GM12878 (cell line): ENCODE data around the gene NFE2L2. TPM values are rescaled to one million over a fixed set of nuclear protein-coding genes. Genes with fewer than 3 reads are reported as not detected.

Experiments
- ATAC-seq: fragments of 200-7000 bp; cut with Tn5 transposase; 3 replicates; pipeline ENCODE4 v1.9.1; 2020; ENCODE audit warnings: mild to moderate bottlenecking, moderate library complexity
- BruUV-seq: library from RNA; stranded (reverse); fragments of 400-500 nt; replicated peaks from 2 replicates; lab custom pipeline; 2021; lab: Mats Ljungman, UMichigan
- CTCF ChIA-PET: fragments of 300-600 bp; sonication (Branson Sonifier 250); formaldehyde crosslinking; extraction: SDS; loops from one replicate; lab custom pipeline; 2021; ENCODE audit warnings: inconsistent platforms; lab: Yijun Ruan, JAX
- POLR2A ChIA-PET: fragments of 350-600 bp; formaldehyde crosslinking; extraction: SDS; loops from one replicate; lab custom pipeline; 2021; ENCODE audit warnings: inconsistent platforms; lab: Charles Lee
- RAD21 ChIA-PET: fragments of 300-600 bp; sonication (Branson Sonifier 250); formaldehyde crosslinking; loops from one replicate; lab custom pipeline; 2023; ENCODE audit warnings: antibody characterized with exemption; ENCODE audit not compliant: unreplicated experiment; lab: Charles Lee
- SMC1A ChIA-PET: fragments of 300-600 bp; sonication (Branson Sonifier 250); formaldehyde crosslinking; loops from one replicate; lab custom pipeline; 2023; ENCODE audit not compliant: unreplicated experiment, uncharacterized antibody; lab: Charles Lee
- DNase-seq: peaks from one replicate; pipeline ENCODE4 v3.0.0-alpha.2; 2011; ENCODE audit warnings: low read depth, low spot score
- FAIRE-seq: peaks from 3 replicates; lab custom pipeline; 2011; peaks lifted over from hg19 to GRCh38; lab: Jason Lieb, UNC
- H2AFZ ChIP-seq: 2 replicates; pipeline ENCODE4 v1.6.0; 2011; ENCODE audit warnings: low read depth, low read length, control low read depth; ENCODE audit not compliant: control insufficient read depth
- H3K27ac ChIP-seq: 2 replicates; pipeline ENCODE4 v1.5.1; 2011; ENCODE audit warnings: control low read depth; ENCODE audit not compliant: control insufficient read depth, insufficient read depth
- H3K27me3 ChIP-seq, 2 experiments: replicated peaks in 1 of 2; 2 replicates each; pipeline versions ENCODE4 v1.6.0 to v1.6.1; 2011; ENCODE audit warnings: low read length in 1 of 2; ENCODE audit not compliant: control insufficient read depth in 2 of 2, insufficient read depth in 2 of 2
- H3K36me3 ChIP-seq, 2 experiments: 2 replicates each; pipeline ENCODE4 v1.5.1; 2011; ENCODE audit warnings: low read length in 1 of 2; ENCODE audit not compliant: control insufficient read depth in 2 of 2, insufficient read depth in 2 of 2
- H3K4me1 ChIP-seq: 2 replicates; pipeline ENCODE4 v1.6.1; 2011; ENCODE audit warnings: mild to moderate bottlenecking, low read length, moderate library complexity, mixed read lengths; ENCODE audit not compliant: control insufficient read depth, insufficient read depth
- H3K4me2 ChIP-seq: 2 replicates; pipeline ENCODE4 v1.6.0; 2011; ENCODE audit warnings: control low read depth; ENCODE audit not compliant: control insufficient read depth, insufficient read depth
- H3K4me3 ChIP-seq: fragments of 200-600 bp; sonication (generic); 2 replicates; pipeline ENCODE4 v1.5.1; 2016
- H3K79me2 ChIP-seq: 2 replicates; pipeline ENCODE4 v1.6.0; 2011; ENCODE audit warnings: low read length; ENCODE audit not compliant: control insufficient read depth, insufficient read depth
- H3K9ac ChIP-seq: 2 replicates; pipeline ENCODE4 v1.8.0; 2011; ENCODE audit warnings: low read length, control low read depth, mixed read lengths; ENCODE audit not compliant: control insufficient read depth, insufficient read depth
- H3K9me3 ChIP-seq: replicated peaks from 3 replicates; pipeline ENCODE4 v1.5.1; 2011; ENCODE audit warnings: mild to moderate bottlenecking, low read length; ENCODE audit not compliant: control insufficient read depth, insufficient read depth
- H4K20me1 ChIP-seq: 2 replicates; pipeline ENCODE4 v1.6.0; 2011; ENCODE audit not compliant: control insufficient read depth, insufficient read depth
- DPF2 ChIP-seq: fragments of 450-650 bp; IDR thresholded peaks from 2 replicates; pipeline ENCODE4 v1.6.1; 2017; ENCODE audit warnings: mild to moderate bottlenecking
- IKZF2 ChIP-seq, 2 experiments: fragments of 450-650 bp; IDR thresholded peaks; 2 replicates each; pipeline ENCODE4 v1.6.1; 2017; ENCODE audit warnings: mild to moderate bottlenecking in 2 of 2, moderate library complexity in 2 of 2
- JUNB ChIP-seq: IDR thresholded peaks from 2 replicates; pipeline ENCODE4 v1.6.1; 2016; ENCODE audit warnings: antibody characterized with exemption, mild to moderate bottlenecking
- MTA2 ChIP-seq: fragments of 450-650 bp; IDR thresholded peaks from 2 replicates; pipeline ENCODE4 v1.6.1; 2016; ENCODE audit warnings: low read depth, mild to moderate bottlenecking, moderate library complexity
- MXI1 ChIP-seq: fragments of 150-350 bp; IDR thresholded peaks from 2 replicates; pipeline ENCODE4 v1.6.1; 2011; ENCODE audit warnings: low read depth, mild to moderate bottlenecking, inconsistent platforms, low read length, improper control_type of control experiment
- NFYA ChIP-seq: IDR thresholded peaks from 2 replicates; pipeline ENCODE4 v1.6.1; 2011; ENCODE audit warnings: low read depth, mild to moderate bottlenecking, low read length, improper control_type of control experiment, borderline replicate concordance
- NFYB ChIP-seq: IDR thresholded peaks from 2 replicates; pipeline ENCODE4 v1.6.1; 2011; ENCODE audit warnings: low read depth, mild to moderate bottlenecking, low read length, improper control_type of control experiment, moderate library complexity; ENCODE audit not compliant: insufficient read depth
- NKRF ChIP-seq: fragments of 450-650 bp; conservative IDR thresholded peaks from 2 replicates; pipeline ENCODE4 v1.6.1; 2017; ENCODE audit warnings: mild to moderate bottlenecking, moderate library complexity
- PML ChIP-seq: IDR thresholded peaks from 2 replicates; pipeline ENCODE4 v1.6.1; 2012; ENCODE audit warnings: low read length, inconsistent platforms
- STAT1 ChIP-seq: fragments of 450-650 bp; conservative IDR thresholded peaks from 2 replicates; pipeline ENCODE4 v1.6.1; 2014; ENCODE audit warnings: antibody characterized with exemption, mild to moderate bottlenecking
- TAF1 ChIP-seq: IDR thresholded peaks from 2 replicates; pipeline ENCODE4 v1.6.1; 2011; ENCODE audit warnings: mild to moderate bottlenecking, low read depth, low read length, borderline replicate concordance
- TCF3 ChIP-seq: IDR thresholded peaks from 2 replicates; pipeline ENCODE4 v1.6.1; 2012; ENCODE audit warnings: low read depth, mild to moderate bottlenecking, low read length, borderline replicate concordance; ENCODE audit not compliant: insufficient read depth
- WGBS: methylation state at CpG from one replicate; pipeline ENCODE4 v1.1.6; 2016; ENCODE audit warnings: low lambda C conversion rate; ENCODE audit not compliant: insufficient replicate concordance, insufficient coverage; ENCODE audit errors: missing lambda C conversion rate; 5-methylcytosine and 5-hydroxymethylcytosine counted together
- in situ Hi-C: fragments of 300-500 bp; cut with MboI; formaldehyde crosslinking; loops from 9 replicates; pipeline ENCODE4 v1.14.3; 2018; ENCODE audit warnings: mixed read lengths
- intact Hi-C: fragments of 100-400 bp; cut with micrococcal nuclease; formaldehyde crosslinking; loops from one replicate; pipeline ENCODE4 v1.14.2; 2022; ENCODE audit not compliant: unreplicated experiment
- polyA plus RNA-seq, 11 experiments: library from polyadenylated mRNA; depleted of rRNA in 4 of 11; unstranded in 6 of 11; stranded (reverse) in 5 of 11; fragments of >200 nt; fragmentation: Nextera tagmentation in 4 of 11; fragmentation: Illumina TruSeq in 1 of 11; extraction: Ambion mirVana in 4 of 11; extraction: Trizol in 1 of 11; gene quantifications; 1 replicate in 1 of 11; 2 replicates in 10 of 11; pipeline versions ENCODE4 v1.2.1 to v1.2.3, GENCODE V29; 2011 to 2016; ENCODE audit warnings: inconsistent platforms in 2 of 11, missing spikeins in 2 of 11, low read depth in 1 of 11
- total RNA-seq, 4 experiments: library from RNA; depleted of rRNA in 3 of 4; stranded (reverse); fragments of >200 nt in 3 of 4; fragmentation: Illumina TruSeq in 1 of 4; extraction: Trizol in 1 of 4; gene quantifications; 2 replicates each; pipeline versions ENCODE4 v1.2.1 to v1.2.3, GENCODE V29; 2013 to 2021
- TF ChIP-seq, protein P1 (sequence below): fragments of 450-650 bp; IDR thresholded peaks from 2 replicates; pipeline ENCODE4 v1.6.1; 2016; ENCODE audit warnings: mild to moderate bottlenecking, moderate library complexity, borderline replicate concordance
- TF ChIP-seq, protein P2 (sequence below): IDR thresholded peaks from 2 replicates; pipeline ENCODE4 v1.6.1; 2011; ENCODE audit warnings: low read depth, low read length, improper control_type of control experiment, borderline replicate concordance

The NFE2L2 gene
- total and polyA plus RNA-seq, 10 of the 15 experiments (the other 5 are each of a cell fraction or from before 2014, with no cell fraction given): 18.4 to 69.8 (median 37.1) TPM

- Histone ChIP-seq H3K9ac (no peak overlapping the region), H4K20me1 (no peaks in the 10 kb centered on the region), H3K27ac (no peak overlapping the region), H3K4me3 (no peak overlapping the region), H3K4me2 (no peak overlapping the region), H3K4me1 (no peaks in the 10 kb centered on the region), H2AFZ (no peak overlapping the region), H3K36me3 (peaks cover 11 to 13% of the 10 kb centered on the region in 2 experiments), H3K79me2 (peaks cover 16% of the 10 kb centered on the region), H3K9me3 (no peaks in the 10 kb centered on the region), H3K27me3 (no peaks in the 10 kb centered on the region)
- in situ Hi-C loops: no loop called here
- intact Hi-C loops: no loop called here
- TF ChIP-seq, protein P1, sequence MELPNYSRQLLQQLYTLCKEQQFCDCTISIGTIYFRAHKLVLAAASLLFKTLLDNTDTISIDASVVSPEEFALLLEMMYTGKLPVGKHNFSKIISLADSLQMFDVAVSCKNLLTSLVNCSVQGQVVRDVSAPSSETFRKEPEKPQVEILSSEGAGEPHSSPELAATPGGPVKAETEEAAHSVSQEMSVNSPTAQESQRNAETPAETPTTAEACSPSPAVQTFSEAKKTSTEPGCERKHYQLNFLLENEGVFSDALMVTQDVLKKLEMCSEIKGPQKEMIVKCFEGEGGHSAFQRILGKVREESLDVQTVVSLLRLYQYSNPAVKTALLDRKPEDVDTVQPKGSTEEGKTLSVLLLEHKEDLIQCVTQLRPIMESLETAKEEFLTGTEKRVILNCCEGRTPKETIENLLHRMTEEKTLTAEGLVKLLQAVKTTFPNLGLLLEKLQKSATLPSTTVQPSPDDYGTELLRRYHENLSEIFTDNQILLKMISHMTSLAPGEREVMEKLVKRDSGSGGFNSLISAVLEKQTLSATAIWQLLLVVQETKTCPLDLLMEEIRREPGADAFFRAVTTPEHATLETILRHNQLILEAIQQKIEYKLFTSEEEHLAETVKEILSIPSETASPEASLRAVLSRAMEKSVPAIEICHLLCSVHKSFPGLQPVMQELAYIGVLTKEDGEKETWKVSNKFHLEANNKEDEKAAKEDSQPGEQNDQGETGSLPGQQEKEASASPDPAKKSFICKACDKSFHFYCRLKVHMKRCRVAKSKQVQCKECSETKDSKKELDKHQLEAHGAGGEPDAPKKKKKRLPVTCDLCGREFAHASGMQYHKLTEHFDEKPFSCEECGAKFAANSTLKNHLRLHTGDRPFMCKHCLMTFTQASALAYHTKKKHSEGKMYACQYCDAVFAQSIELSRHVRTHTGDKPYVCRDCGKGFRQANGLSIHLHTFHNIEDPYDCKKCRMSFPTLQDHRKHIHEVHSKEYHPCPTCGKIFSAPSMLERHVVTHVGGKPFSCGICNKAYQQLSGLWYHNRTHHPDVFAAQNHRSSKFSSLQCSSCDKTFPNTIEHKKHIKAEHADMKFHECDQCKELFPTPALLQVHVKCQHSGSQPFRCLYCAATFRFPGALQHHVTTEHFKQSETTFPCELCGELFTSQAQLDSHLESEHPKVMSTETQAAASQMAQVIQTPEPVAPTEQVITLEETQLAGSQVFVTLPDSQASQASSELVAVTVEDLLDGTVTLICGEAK: no peak
- TF ChIP-seq IKZF2 (IDR thresholded peaks at IDR 0.05) (no peak), NKRF (no peak), JUNB (no peak), NFYB (no peak), STAT1 (no peak), PML (no peak), NFYA (no peak), MTA2 (no peak), DPF2 (no peak), TAF1 (no peak), MXI1 (no peak), TCF3 (no peak)
- TF ChIP-seq, protein P2, sequence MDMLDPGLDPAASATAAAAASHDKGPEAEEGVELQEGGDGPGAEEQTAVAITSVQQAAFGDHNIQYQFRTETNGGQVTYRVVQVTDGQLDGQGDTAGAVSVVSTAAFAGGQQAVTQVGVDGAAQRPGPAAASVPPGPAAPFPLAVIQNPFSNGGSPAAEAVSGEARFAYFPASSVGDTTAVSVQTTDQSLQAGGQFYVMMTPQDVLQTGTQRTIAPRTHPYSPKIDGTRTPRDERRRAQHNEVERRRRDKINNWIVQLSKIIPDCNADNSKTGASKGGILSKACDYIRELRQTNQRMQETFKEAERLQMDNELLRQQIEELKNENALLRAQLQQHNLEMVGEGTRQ: no peak
- CTCF ChIA-PET: interaction anchor here (0.6 to 2.2 kb wide), 6 partner anchors 11 to 69 kb away, joined by 3 to 9 read pairs (median 4); no protein-coding TSS in a partner anchor
- BruUV-seq: no TSS peak
- RAD21 ChIA-PET: interaction anchor here (1.2 kb wide), 1 partner anchor 67 kb away, joined by 4 read pairs; no protein-coding TSS in a partner anchor
- ATAC-seq (no peak), FAIRE-seq (no peak), DNase-seq (no peak)
- WGBS: 98% methylated on average over 8 of the region's 8 CpGs
- POLR2A ChIA-PET: interaction anchor here (0.8 to 2.4 kb wide), 4 partner anchors 18 to 61 kb away, joined by 3 to 5 read pairs (median 4); partner anchors contain the start of gene NFE2L2
- SMC1A ChIA-PET: interaction anchor here (0.6 to 2.8 kb wide), 8 partner anchors 8 to 38 kb away, joined by 3 to 12 read pairs (median 4); partner anchors contain the start of gene HNRNPA3
Measured at GRCh38 chr2:177232098-177232704, 32.3 kb downstream of the NFE2L2 start.
